ENCODE measurements around the gene CHGA.

CHGA gene

DNA sequence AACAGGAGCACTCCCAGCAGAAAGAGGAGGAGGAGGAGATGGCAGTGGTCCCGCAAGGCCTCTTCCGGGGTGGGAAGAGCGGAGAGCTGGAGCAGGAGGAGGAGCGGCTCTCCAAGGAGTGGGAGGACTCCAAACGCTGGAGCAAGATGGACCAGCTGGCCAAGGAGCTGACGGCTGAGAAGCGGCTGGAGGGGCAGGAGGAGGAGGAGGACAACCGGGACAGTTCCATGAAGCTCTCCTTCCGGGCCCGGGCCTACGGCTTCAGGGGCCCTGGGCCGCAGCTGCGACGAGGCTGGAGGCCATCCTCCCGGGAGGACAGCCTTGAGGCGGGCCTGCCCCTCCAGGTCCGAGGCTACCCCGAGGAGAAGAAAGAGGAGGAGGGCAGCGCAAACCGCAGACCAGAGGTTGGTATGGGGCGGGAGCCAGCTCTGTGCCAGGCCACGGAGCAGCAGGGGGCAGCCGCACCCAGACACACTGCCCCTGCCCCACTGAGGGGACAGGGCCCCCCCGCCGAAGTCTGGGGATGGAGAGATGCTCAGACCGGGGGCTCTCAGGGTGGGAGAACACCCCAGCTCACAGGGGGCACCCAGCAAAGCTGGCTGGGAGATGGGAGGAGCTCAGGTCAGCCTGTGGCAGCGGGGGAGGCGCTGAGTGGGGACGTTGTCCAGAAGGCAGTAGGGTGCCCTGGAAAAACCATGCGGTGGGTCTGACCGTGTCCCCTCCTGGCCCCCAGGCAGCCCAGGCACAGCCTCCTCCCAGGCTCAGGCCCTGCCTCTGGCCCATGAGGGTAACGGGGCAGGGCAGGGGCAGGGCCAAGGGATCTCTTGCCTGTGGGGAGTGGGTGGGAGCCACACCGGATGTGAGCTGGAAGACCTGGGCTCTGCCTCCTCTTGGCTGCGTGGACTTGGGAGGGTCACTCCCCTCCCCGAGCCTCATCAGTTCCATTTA, 9.8 kb downstream of the CHGA start:
- in situ Hi-C loops (cut with HindIII; ENCODE audit: low sequenced_read_pairs) = no loop called here
- H3K4me3 ChIP-seq (ENCODE audit: low read depth, low read length) = no peak overlapping the region
- TF ChIP-seq, protein P1, sequence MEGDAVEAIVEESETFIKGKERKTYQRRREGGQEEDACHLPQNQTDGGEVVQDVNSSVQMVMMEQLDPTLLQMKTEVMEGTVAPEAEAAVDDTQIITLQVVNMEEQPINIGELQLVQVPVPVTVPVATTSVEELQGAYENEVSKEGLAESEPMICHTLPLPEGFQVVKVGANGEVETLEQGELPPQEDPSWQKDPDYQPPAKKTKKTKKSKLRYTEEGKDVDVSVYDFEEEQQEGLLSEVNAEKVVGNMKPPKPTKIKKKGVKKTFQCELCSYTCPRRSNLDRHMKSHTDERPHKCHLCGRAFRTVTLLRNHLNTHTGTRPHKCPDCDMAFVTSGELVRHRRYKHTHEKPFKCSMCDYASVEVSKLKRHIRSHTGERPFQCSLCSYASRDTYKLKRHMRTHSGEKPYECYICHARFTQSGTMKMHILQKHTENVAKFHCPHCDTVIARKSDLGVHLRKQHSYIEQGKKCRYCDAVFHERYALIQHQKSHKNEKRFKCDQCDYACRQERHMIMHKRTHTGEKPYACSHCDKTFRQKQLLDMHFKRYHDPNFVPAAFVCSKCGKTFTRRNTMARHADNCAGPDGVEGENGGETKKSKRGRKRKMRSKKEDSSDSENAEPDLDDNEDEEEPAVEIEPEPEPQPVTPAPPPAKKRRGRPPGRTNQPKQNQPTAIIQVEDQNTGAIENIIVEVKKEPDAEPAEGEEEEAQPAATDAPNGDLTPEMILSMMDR (IDR thresholded peaks at IDR 0.05; ENCODE audit: low read depth, low read length) = no peak
- no peak for DNase-seq (ENCODE audit: low read depth, low spot score)

DNA sequence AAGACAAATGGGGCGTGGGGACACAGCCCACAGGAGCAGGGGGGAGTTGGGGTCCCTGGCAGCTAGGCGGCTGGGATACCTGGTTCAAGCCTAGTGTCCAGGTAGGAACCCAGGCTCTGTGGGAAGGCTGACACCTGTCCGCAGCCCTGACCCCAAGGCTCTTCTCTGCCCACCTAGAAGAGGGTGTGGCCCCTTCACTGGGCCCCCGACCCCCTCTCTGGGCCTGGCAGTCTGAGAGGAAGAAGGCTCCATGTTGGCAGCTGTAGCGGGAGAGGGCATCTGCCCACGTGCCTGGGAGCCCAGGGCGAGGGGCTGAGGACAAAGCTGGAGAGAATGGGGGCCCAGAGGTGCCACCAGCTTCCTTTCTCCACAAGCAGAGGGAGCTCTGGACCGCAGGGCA, 10.5 kb downstream of the CHGA start:
- in situ Hi-C loops (cut with HindIII; ENCODE audit: low sequenced_read_pairs) = no loop called here
- DNase-seq (ENCODE audit: low read depth, low spot score) = no peak
- H3K4me3 ChIP-seq (ENCODE audit: low read depth, low read length) = no peak overlapping the region

DNA sequence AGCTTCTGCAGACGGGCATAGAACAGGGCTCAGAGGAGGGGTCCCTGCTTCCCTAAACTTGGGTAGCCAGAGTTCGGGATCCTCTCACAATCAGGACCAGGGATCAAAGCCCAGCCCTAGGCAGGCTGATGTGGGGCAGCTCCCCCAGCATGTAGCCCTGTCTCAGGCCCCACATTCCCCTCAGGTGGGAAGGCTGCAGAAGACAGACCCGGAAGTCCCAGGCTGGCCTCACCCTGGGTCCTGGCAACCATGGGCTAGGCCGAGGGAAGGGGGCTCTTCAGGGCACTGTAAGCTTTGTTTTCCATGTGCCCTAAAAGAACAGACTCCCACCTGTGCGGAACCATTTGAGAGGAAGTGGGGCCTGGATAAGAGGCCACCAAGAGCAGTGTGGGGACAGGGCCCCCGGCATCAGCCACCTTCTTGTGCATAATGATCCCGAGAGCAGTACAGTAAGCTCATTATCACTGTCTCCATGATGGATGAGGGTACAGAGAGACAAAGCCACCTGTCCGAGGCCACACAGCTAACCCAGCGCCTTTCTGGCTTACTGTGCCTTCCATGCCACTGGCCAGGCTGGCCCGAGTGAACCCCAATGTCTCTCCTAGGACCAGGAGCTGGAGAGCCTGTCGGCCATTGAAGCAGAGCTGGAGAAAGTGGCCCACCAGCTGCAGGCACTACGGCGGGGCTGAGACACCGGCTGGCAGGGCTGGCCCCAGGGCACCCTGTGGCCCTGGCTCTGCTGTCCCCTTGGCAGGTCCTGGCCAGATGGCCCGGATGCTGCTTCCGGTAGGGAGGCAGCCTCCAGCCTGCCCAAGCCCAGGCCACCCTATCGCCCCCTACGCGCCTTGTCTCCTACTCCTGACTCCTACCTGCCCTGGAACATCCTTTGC, 11.5 kb downstream of the CHGA start:
- H3K4me3 ChIP-seq (ENCODE audit: low read depth, low read length) = no peak overlapping the region
- in situ Hi-C loops (cut with HindIII; ENCODE audit: low sequenced_read_pairs) = no loop called here
- no peak for DNase-seq (ENCODE audit: low read depth, low spot score)
- TF ChIP-seq, protein P1 (IDR thresholded peaks at IDR 0.05; ENCODE audit: low read depth, low read length) = no peak

More for the DNA sequence above, 10.5 kb downstream of the CHGA start:
- TF ChIP-seq, protein P1 (IDR thresholded peaks at IDR 0.05; ENCODE audit: low read depth, low read length) = no peak

DNA sequence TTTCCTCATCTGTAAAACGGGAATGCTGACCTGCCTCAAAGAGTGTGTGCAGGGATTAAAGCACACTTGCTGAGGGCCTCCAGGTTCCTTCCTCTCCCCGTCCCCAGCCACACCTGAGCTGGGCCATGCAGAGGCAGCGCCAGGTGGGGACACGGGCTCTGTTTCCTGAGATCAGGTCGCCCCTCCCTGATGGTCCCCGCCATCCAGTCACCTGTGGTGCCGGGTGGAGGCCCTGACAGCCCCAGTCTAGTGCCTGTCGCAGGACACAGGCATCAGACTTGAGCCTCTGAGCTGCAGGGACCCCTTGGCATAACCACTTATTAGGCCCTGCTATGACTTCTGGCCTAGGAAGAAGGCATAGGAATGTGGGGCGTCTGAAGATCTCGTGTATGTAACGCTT, 12.5 kb downstream of the CHGA start:
- in situ Hi-C loops (cut with HindIII; ENCODE audit: low sequenced_read_pairs) = no loop called here

DNA sequence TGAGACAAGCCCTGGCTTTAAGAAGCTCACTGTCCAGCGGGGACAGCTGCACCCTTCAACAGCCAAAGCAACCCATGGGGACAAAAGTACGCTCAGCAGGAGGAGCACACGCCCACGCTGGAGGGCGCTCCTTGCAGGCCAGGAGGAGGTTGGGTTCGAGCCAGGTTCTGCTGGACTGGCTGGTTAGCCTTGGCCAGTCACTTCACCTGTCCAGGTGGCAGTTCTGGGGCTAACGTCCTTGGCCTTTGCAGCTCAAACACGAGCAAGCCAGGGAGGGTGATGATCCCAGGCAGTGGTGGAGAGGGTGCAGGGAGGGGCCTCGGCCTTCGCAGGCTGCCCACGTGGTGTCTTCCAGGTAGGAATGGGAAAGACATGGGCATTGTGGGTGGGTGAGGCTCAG, 13.1 kb downstream of the CHGA start:
- in situ Hi-C loops (cut with HindIII; ENCODE audit: low sequenced_read_pairs) = no loop called here
- H3K4me3 ChIP-seq (ENCODE audit: low read depth, low read length) = no peak overlapping the region
- no peak for DNase-seq (ENCODE audit: low read depth, low spot score)
- TF ChIP-seq, protein P1 (IDR thresholded peaks at IDR 0.05; ENCODE audit: low read depth, low read length) = no peak

More for the DNA sequence above, 12.5 kb downstream of the CHGA start:
- no peak for DNase-seq (ENCODE audit: low read depth, low spot score)
- TF ChIP-seq, protein P1 (IDR thresholded peaks at IDR 0.05; ENCODE audit: low read depth, low read length) = no peak
- no peak overlapping the region for H3K4me3 ChIP-seq (ENCODE audit: low read depth, low read length)
